GM18907 (cell line): ENCODE results near the gene LRRC8E.

ENCODE experiments used
- ATAC-seq: cut with Tn5 transposase; IDR thresholded peaks from one replicate; pipeline ENCODE4 v1.9.1; 2021; ENCODE audit warnings: mild to moderate bottlenecking, moderate library complexity; ENCODE audit not compliant: unreplicated experiment

LRRC8E gene

GRCh38 chr19:7888145-7888825 is at the start of gene LRRC8E:
Gene LRRC8E, plus strand, starts transcription at chr19:7888510. Its CDS starts 7,094 bp downstream, at chr19:7895604.
- ATAC-seq = no peak

GRCh38 chr19:7839476-7839875 is 48.8 kb upstream of the LRRC8E start:
- no peak for ATAC-seq

- ATAC-seq = no peak
Measured at GRCh38 chr19:7840629-7841028, 47.7 kb upstream of the LRRC8E start.

- ATAC-seq = no peak
Measured at GRCh38 chr19:7841751-7842660, 46.3 kb upstream of the LRRC8E start.

GRCh38 chr19:7842661-7843294 is 45.5 kb upstream of the LRRC8E start:
- no peak for ATAC-seq

- no peak for ATAC-seq
Measured at GRCh38 chr19:7843521-7843920, 44.8 kb upstream of the LRRC8E start.

- ATAC-seq = no peak
Measured at GRCh38 chr19:7844405-7844804, 43.9 kb upstream of the LRRC8E start.

GRCh38 chr19:7844951-7845350 is 43.4 kb upstream of the LRRC8E start:
- ATAC-seq = no peak

- ATAC-seq = no peak
Measured at GRCh38 chr19:7845390-7846154, 42.7 kb upstream of the LRRC8E start.

GRCh38 chr19:7846155-7846646 is 42.1 kb upstream of the LRRC8E start:
- ATAC-seq = no peak

- ATAC-seq = no peak
Measured at GRCh38 chr19:7847664-7848063, 40.6 kb upstream of the LRRC8E start.

- no peak for ATAC-seq
Measured at GRCh38 chr19:7848779-7849457, 39.4 kb upstream of the LRRC8E start.

GRCh38 chr19:7849631-7849999 is 38.7 kb upstream of the LRRC8E start:
- ATAC-seq = no peak

GRCh38 chr19:7850000-7850813 is 38.1 kb upstream of the LRRC8E start:
- ATAC-seq = no peak

GRCh38 chr19:7850945-7851622 is 37.2 kb upstream of the LRRC8E start:
- ATAC-seq = no peak

GRCh38 chr19:7851623-7852500 is 36.4 kb upstream of the LRRC8E start:
- no peak for ATAC-seq

GRCh38 chr19:7852851-7853769 is 35.2 kb upstream of the LRRC8E start:
- no peak for ATAC-seq
